Raji (cell line): ENCODE results near the gene MUC5B.

Source experiments
- POLR2A ChIP-seq: IDR thresholded peaks from 2 replicates; pipeline ENCODE4 v1.6.1; 2011; ENCODE audit warnings: low read depth, low read length, control low read depth; ENCODE audit not compliant: insufficient read depth

The MUC5B gene

GRCh38 chr11:1277936-1278512 lies 55.2 kb downstream of the MUC5B start:
- no peak for TF ChIP-seq POLR2A

- TF ChIP-seq POLR2A, result no peak
Observed at GRCh38 chr11:1278766-1279673, 56.2 kb downstream of the MUC5B start.

- no peak for TF ChIP-seq POLR2A
Observed at GRCh38 chr11:1279674-1280055, 56.8 kb downstream of the MUC5B start.

GRCh38 chr11:1280116-1281035 lies 57.5 kb downstream of the MUC5B start:
- no peak for TF ChIP-seq POLR2A

GRCh38 chr11:1281326-1281973 lies 58.6 kb downstream of the MUC5B start:
- no peak for TF ChIP-seq POLR2A

- TF ChIP-seq POLR2A, result no peak
Observed at GRCh38 chr11:1281974-1282365, 59.1 kb downstream of the MUC5B start.

- no peak for TF ChIP-seq POLR2A
Observed at GRCh38 chr11:1283091-1283511, 60.2 kb downstream of the MUC5B start.

- no peak for TF ChIP-seq POLR2A
Observed at GRCh38 chr11:1283906-1284305, 61.0 kb downstream of the MUC5B start.

- no peak for TF ChIP-seq POLR2A
Observed at GRCh38 chr11:1285316-1285744, 62.5 kb downstream of the MUC5B start.

GRCh38 chr11:1285876-1286275 lies 63.0 kb downstream of the MUC5B start:
- no peak for TF ChIP-seq POLR2A

GRCh38 chr11:1287928-1288327 lies 65.1 kb downstream of the MUC5B start:
- TF ChIP-seq POLR2A, result no peak

- TF ChIP-seq POLR2A, result no peak
Observed at GRCh38 chr11:1288426-1289151, 65.7 kb downstream of the MUC5B start.

- no peak for TF ChIP-seq POLR2A
Observed at GRCh38 chr11:1289211-1289935, 66.5 kb downstream of the MUC5B start.

- no peak for TF ChIP-seq POLR2A
Observed at GRCh38 chr11:1290052-1291040, 67.5 kb downstream of the MUC5B start.
